CD4-positive, alpha-beta T cell treated with Interleukin-6 for 4 hours (primary cell): ENCODE measurements around the gene CENPU.
A peak's percentile ranks its signal among the peaks of the same experiment; 100 is the strongest.
"Not testable (repeated sequence)": the region's sequence is repeated elsewhere in the genome, so short reads cannot be mapped to it uniquely, and the experiment has no call there.

Experiments
- DNase-seq: peaks from one replicate; pipeline ENCODE4 v3.0.0-alpha.2; 2020; ENCODE audit warnings: mixed read lengths

Gene CENPU

DNA sequence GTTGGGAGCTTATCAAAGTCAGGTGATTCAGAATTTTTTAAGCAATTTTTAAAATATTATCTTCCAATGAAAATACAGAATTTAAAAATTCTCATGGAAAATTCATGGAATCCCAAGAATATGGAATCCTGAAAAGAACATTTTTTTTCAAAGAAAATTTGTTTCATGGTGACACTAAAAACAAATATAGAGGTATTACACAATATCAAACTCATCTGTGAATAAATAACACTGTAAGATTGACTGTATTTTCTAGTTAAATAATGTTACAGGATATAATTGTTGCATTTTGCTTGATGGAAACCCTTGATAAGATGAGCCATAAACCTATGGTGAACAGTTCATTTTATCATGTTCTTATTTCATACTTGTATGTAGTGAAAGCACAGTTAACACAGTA lies 72.9 kb downstream of the CENPU start:
- DNase-seq = no peak

DNA sequence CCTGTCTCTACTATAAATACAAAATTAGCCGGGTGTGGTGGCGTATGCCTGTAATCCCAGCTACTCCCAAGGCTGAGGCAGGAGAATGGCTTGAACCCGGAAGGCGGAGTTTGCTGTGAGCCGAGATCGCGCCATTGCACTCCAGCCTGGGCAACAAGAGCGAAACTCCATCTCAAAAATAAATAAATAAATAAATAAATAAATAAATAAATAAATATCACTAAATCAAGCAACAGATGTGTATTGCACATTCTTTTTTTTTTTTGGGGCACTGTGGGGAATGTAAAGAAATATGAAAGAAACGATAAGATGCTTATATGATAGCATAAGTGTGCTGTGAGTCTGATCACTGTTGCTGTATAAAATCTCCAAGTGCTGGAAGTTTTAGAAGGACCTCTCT lies 76.1 kb downstream of the CENPU start:
- DNase-seq = not testable (repeated sequence)

DNA sequence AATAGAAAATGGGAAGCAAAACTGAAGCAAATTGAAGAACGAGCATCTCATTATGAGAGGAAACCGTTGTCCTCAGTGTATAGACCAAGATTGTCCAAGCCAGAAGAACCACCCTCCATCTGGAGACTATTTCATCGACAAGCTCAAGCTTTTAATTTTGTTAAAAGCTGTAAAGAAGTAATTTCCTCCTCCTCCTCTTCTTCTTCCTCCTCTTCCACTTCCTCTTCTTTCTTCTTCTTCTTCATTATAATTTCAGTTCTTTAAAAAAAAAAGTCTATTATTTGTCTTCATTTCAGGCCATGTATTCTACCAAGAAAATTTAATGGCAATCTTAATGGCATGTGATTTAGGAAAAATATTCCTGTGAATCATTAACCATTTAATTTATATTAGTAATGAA lies 76.8 kb downstream of the CENPU start:
- no peak for DNase-seq

DNA sequence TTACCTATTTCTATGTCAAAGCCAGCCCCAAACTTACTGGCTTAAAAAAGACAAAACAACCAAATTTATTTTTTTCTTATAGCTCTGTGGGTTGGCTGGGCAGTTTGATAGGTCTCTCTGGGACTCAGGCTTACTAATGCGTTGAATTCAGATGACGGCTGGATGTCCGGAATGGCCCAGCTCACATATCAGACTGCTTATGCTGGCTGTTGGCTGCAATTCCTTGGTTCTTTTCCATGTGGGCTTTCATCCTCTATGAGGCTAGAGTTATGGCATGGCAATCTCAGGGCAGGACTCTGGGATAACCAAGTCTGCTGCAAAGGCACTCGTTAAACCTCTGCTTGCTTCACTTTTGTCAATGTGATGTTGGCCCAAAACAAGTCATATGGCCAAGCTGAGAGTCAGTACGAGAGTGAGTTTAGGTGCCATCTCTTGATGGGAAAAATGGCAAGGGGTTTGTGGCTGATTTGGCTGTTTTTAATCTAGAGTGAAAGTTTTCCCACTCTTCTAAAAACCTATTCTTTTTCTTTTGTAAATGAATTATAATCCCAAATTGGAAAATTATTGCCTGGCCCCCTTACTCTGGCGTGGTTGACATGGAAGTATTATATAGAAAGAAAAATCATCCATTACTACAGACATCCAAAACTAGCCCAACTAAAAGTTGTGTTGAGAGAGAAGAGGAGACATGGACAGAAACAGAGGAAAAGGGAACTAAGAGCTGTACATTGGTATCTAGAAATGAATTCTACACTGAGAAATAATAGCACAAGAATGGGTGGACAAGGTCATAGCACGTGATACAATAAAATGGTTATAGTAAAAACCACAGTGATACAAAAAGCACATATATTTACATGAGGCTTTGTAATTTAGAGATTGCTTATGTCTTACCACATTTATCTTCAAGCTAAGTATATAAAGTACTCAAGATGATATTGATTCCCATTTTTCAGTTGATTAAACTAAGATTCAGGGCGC lies 77.7 kb downstream of the CENPU start:
- DNase-seq = no peak

DNA sequence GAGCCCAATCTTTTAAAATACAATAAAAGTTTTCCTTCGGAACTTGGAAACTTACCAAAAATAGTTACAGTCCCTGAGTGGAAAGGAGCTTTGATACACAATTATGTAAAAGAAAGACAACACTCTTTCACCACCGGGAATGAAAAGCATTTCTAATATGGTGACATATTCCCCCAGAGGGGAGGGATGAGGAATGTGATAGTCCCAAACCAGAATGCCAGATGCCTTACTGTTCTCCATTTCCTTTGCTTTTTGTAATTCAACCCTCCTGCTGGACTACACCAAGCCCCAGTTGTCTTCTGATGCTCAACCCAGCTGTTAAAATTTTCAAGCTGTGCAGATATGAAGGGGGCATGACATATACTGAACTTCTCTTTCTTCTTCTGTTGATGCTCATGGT lies 80.2 kb downstream of the CENPU start:
- DNase-seq = no peak

DNA sequence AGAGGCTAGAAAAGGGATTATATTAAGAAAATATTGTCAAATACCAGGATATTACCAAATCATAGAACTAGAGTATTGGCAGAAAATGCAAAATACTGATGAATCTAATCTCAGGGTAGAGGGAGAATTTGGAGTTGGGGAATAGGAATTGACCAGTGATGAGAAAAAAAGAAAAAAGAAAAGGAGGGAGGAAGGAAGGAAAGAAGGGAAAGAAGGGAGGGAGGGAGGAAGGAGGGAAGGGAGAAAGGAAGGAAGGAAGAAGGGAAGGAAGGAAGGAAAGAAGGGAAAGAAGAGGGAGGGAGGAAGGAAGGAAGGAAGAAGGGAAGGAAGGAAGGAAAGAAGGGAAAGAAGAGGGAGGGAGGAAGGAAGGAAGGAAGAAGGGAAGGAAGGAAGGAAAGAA lies 81.2 kb downstream of the CENPU start:
- not testable (repeated sequence) for DNase-seq

DNA sequence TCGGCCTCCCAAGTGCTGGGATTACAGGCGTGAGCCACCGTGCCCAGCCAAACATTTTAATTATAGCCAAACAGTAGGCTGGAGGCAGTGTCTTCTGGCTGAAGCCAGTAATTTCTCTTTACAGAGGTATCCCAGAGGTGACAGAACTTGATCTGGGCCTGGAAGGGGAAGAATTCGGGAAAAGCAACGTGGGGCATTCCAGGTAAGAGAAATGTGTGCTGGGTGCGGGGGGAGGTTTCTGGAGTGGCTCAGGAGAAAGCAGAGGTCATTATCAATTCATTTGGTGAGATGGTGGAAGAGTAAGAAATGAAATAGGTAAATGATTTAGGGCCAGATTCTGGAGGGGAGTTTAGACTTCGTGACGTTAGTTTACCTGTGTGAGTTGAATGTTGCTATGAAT lies 82.0 kb downstream of the CENPU start:
- DNase-seq = no peak

DNA sequence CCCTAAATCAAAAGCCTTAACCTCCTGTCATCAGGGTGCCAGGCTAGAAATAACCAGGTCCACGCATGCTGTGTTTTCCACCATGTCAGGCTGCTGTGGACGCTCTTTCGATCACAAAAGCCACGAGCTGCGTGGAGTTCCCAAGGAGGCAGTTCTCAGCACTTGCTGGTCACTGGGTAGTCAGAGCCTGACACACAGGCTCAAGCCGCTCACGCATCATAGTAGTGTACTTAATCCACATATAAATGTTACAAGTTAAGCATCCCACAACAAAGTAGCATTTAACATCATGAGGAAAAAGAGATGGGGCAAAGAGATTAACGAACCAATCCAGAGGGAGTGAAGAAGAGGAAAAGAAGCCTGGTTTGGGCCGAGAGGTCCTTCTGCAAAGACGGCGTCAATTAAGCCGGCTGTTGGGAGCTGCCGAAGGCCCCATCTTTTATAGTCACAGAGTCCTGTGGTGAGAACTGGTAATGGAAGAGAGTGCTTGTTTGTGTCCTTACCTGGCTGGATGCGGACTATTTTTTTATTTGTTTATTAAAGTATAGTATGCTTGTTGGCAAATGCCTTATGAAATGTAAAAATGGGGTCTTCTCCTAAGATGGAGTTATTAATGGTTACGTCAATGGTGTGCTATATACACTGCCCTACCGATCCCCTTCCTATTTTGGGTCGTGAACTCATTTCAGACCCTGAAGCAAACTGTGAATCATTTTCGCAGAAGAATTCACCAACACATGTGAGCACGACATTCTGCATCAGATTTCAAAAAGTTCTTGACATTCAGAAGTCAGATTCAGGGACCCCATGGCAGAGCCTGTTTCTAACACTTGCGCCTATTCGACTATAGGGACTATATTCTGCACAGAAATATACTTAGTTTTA lies 83.7 kb downstream of the CENPU start:
- no peak for DNase-seq

DNA sequence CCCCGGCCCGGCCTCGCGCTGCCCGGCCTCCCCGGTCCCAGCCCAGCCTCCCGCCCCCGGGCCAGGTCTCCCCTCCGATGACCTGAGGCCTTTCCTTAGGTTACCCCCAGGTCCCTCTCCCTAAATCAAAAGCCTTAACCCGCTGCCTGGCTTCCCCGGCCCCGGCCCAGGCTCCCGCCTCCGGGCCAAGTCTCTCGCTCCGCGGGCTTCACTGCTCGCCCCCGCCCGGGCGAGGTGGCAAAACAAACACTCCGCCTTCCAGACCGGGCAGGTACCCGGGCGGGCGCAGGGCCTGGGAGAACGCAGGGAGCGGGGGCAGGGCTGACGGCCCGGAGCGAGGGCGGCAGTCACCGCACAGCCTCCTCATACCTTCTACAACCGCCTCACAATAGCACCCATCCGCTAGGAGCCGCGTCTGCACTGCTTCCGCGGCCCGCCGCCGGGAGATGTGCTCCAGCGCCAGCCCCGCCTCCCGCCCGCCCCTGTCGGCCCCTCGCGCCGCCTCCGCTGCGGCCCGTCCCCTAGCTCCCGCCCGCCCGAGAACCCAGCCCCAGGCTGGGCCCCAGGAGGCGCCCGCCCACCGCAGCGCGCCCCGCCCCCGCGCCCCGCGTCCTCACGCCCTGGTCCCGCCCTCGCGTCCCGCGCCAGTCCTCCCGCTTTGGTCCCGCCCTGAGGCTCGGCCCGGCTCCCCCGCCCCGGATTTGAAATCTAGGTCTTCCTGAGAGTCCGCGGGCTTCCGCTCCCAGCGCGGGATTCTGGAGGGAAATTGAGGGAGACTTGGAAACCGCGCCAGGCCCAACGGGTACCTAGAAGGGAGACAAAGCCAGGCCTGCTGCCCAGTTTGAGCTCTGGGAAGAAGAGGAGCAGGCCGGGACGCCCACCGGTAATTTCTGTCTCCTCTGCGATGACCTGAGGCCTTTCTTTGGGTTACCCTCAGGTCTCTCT lies 84.6 kb downstream of the CENPU start, which contains the start of the genes CASP3 and PRIMPOL:
TSS of gene CASP3 (minus strand) at position 422 of the 945 bp plus-strand sequence. CDS start 10,994 bp downstream, outside the sequence.
TSS of gene PRIMPOL (plus strand) at position 713 of the 945 bp plus-strand sequence. CDS start 7,403 bp downstream, outside the sequence.
- peak; percentile 97 for DNase-seq

DNA sequence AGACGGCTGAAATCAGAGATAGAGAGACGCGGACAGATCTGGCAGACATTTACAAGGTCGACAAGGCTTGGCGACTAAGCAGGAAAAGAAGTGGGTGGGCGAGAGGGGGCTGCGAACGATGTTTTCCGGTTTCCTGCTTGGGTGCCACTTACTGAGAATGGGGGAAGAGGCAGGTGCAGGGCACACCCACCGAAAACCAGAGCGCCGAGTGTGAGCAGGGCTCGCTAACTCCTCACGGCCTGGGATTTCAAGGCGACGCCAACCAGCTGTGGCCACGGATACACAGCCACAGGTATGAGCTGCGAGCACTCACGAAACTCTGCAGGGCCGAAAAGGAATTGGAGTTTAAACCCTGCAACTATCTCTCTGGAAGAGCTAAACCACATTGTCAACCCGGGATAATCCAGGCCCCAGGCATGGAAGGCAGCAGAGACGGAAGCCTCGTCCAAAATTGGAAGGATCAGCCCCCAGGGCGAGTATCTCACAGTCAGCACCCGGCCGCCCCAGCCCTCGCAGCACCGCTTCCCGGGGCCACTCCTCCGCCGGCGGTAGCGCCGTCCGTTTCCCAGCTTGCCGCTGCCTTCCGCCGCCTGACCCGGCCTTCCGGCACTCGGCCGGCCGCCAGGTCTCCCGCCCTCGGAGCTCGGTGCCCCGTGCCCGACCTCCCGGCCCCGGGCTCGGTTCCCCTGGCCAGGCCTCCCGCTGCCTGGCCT lies 85.4 kb downstream of the CENPU start:
- DNase-seq = peak; percentile 55

DNA sequence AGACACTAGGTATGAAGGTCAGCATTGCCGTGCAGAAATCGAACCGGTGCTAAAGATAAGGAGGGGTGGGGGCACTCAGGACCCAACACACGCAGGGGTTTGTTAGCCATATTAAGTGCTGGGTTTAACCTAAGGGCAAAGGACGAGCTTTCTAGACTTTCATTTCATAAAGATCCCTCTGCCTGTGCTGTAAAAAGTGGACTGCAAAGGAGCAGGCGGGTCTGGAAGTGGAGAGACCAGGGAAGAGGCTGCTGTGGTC lies 85.9 kb downstream of the CENPU start:
- DNase-seq = no peak

DNA sequence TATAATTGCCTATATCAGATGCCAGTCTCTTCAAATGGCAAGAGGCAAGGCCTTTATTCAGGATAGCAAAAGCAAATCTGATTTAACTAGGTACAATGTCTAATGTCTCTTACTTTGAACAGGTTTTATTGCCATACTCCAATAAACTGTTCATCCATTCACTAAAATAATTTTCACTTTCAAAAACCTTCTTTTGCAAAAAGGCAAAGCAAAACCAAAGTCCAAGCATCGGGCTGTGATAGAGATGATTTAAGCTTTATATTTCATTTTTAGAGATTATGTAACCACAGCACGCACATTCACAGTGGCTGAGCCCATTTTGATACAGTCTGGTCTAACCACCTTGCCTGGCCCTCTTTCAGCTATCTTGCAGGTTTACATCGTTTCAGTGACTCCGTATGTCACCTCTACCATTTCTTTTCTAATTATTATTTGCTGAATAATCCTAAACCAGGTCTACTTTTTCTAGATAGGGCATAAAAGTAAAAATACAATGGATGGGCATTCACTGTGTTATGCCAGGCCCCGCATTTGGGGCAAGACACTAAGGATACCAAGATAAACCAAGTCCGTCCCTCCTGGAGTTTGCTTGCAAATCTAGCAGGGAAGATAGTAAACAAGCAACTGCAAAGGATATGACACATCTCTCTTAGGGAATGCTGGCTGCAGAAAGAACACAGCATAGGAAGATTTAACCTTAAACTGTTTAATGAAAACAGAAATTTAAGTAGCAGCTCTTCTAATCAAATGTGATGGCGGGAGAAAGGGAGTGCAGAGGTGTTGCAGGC lies 86.4 kb downstream of the CENPU start:
- DNase-seq = no peak

DNA sequence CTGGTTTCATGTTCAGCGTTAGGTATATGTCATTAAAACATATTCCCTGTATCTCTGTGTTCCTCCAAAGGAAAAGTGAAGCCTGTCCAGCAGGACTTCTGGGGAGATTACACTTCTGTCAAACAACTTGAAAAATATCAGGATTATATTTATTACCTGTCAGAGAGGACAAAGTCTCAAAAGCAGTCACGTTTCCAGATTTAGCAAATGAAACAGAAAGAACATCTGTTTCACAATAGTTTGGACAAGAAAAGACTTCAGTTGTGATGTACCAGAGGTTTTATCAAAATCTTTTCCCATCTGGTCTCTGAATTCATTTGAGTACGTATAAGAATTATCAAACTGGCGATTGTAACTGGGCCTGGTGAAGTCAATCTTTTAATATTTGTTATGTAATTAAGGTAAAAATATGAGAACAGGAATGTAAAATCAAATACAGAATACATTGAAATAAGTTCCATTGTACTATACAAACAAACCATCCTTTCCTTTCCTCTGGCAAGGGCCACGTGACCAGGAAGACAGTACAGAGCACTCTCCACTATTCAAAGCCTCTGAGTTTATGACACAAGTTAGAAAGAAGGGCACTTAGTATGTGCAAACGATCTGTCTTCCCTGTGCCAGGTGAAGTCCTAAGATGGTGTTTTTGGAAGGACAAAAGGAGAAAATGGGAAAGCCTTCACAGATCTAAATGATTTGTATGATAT lies 87.8 kb downstream of the CENPU start:
- no peak for DNase-seq

DNA sequence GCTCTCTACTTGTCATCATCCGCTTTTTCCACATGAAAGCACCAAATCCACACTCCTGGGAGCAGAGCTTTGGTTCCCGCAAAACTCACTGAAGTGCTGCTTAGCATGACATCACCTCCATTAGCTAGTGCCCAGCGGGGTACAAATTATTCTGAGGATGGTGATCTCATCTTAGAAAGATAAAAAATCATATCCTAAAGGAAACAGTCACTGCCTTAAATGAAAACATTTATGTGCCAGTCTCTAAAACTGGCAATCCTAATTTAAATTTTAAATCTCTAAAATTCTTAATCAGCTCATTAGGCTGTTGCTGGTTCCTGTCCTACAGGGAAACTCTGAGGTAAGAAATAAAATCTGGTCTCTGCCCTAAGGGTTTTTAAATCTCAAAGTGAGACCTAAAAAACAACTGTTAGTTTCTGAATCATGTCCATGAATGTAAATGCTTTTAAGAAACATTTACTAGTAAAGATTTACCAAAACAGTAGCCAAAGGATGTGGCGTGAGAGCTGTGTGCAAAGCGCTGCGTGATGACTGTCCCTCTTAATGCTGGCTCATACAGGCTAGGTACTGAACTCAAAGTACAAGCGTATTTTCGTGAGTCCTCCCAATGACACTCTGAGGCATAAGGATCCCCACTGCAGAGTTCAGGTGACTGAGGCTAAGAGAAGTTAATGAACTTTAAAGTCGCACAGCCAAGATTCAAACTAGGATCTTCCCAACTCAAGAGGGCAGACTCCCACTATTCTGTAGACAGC lies 89.2 kb downstream of the CENPU start:
- DNase-seq = no peak
